HG03280 (cell line): ENCODE measurements around the gene PIERCE2.
"Not testable (repeated sequence)": the region's sequence is repeated elsewhere in the genome, so short reads cannot be mapped to it uniquely, and the experiment has no call there.

Experiments used
- ATAC-seq: cut with Tn5 transposase; IDR thresholded peaks from one replicate; pipeline ENCODE4 v1.9.1; 2021; ENCODE audit warnings: mild to moderate bottlenecking, moderate library complexity; ENCODE audit not compliant: unreplicated experiment

Gene PIERCE2

DNA sequence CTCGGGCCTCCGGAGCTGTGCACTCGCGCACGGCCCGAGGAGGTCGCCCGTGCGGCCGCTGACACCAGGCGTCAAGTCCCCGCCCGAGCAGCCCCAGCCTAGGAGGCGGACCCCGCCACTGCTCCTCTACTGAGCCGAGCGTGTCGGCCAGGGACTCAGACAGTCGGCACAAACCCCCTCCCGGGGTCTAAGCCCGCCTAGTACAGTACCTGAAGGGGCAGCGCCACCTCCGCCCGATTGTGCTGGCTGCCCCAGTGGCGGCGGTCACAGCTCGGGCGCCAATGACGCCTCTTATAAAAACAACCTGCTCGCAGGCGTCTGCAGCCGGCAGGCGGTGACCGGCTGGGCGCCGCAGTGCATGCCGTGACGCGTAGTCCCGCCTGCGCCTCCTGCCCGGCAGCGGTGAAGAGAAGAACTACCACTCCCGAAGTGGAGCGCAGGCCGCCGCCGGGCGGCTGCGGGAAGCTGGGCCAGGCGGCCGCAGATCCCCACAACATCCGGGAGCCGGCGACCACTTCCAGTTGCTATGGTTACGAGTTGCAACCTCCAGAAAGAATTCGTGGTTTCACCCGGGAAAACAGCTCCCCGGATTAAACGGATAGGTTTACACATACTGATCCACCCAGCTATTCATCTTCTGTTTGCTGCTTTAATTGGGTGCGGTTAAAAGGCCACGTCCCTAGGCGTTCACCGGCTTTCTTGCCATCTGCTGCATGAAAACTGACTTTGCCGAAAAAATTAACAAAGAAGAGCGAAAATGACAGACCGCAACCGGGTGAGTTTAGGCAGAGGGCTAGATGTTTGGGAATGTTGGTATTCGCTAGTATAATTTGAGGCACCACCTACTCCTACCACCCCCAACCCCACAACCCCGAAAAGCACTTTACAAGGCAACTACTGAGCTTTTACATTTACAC lies at the start of gene PIERCE2, which contains the start of gene CCPG1:
Gene PIERCE2, plus strand, starts transcription at position 484 of the 917 bp plus-strand sequence. Its CDS starts 274 bp downstream, at position 758.
Gene CCPG1, minus strand, starts transcription at position 348 of the 917 bp plus-strand sequence. CDS start 18,935 bp downstream, outside the sequence.
- ATAC-seq = peak; percentile 94

DNA sequence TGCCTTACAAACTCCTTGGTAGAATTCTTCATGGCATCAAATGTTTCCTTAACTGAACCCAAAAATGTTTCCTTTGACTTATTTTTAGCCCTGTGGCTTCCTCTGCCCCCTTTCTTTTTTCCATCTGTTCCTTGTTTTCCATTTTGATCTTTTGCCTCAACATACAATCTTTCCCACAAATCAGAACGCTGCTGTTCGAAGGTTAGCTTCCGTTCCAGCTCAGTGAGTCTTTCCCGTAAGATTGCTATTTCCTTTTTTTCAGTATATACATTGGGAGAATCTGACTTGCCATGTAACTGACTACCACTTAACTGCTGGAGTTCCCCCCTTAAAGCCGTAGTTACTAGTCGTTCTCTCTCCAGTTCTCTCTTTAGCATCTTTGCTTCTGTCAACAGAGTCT lies 48.0 kb upstream of the PIERCE2 start:
- no peak for ATAC-seq

GRCh38 chr15:55361048-55361447 lies 47.2 kb upstream of the PIERCE2 start:
- ATAC-seq = no peak

DNA sequence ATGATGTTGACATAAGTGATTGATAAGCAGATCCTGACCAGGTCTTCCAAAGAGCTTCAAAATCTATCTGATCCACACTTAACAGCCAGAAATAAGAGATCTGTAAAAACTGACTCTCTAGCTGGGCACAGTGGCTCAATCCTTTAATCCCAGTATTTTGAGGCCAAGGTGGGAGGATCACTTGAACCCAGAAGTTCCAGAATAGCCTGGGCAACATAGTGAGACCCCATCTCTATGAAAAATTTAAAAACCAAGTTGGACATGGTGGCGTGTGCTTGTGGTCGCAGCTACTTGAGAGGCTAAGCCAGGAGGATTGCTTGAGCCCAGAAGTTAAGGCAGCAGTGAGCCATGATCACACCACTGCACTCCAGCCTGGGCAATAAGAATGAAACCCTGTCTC lies 45.7 kb upstream of the PIERCE2 start:
- no peak for ATAC-seq

DNA sequence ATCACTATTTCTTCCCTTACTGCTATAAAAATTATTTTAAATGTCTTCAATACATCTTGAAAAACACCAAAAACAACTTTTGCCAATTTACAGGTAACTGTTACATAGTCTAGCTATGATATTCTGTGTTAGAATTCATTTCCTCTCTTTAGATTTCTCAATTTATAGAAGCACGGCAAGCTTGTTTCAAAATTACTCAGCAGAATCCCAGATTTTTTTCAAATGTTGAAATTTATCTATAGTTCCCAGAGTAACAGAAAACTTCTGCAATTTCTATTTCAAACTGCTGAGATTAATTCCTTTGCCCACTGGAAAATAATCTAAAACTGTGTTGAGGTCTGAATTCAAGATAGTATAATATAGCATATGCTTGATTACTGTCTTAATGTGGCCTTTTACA lies 41.3 kb upstream of the PIERCE2 start:
- ATAC-seq = no peak

DNA sequence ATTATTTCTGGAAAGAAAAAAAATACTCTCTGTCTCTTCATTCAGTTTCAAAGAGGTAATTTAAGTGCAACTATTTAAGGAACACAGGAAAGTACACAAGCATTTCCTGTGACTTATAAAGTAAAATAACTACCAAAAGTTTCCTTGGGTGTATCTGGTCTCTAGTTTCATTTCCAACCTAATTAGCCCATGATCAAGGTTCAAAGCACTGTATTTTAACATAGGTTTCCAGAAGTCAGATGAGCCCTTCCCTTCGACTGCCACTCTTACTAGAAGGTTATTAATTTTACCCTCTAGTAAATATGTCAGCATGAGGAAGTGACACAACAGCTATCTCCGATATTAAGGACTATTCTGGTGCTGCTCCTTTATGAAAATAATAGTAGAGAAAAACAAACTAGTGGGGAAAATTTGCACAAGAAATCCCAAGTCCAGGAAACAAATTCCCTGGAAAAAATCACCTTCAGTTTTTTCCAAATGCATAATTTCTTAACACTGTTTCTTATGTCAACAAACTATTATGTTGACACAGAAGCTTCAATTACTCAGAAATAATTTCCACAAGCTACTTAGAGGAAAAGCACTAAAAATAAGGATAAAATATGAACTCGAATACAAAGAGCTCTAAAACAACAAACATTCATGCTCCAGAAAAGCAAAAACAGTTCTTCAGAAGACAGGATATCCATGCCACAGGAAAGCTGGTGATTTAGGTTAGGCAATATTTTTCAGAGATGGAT lies 35.4 kb upstream of the PIERCE2 start:
- ATAC-seq = no peak

DNA sequence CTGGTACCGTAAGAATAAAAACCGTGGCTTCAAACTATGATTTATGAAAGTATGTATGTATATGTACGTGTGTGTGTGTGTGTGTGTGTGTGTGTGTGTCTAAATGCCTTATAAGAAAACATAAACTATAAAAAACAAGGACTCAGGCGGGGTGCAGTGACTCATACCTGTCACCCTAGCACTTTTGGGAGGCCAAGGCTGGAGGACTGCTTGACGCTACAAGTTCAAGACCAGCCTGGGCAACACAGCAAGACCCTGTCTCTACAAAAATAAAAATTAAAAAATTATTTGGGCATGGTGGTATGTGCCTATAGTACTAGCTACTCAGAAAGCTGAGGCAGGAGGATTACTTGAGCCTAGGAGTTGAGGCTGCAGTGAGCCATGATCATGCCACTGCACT lies 29.2 kb upstream of the PIERCE2 start:
- ATAC-seq = no peak

DNA sequence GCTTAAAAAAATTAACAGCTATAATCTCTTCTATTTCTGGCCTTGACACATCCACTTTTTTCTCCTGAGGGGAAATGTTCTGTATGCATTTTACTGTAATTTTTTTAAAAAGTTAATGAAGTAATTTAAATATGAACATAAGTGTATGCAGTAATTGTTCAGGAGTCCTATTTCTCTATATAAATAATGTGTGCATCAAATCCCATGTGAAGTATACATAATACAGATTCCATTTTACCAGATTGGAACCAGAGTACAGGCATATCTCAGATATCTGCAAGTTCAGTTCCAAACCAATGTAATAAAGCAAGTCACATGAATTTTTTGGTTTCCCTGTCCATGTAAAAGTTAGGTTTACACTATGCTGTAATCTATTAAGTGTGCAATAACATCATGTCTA lies 26.7 kb upstream of the PIERCE2 start:
- ATAC-seq = no peak

DNA sequence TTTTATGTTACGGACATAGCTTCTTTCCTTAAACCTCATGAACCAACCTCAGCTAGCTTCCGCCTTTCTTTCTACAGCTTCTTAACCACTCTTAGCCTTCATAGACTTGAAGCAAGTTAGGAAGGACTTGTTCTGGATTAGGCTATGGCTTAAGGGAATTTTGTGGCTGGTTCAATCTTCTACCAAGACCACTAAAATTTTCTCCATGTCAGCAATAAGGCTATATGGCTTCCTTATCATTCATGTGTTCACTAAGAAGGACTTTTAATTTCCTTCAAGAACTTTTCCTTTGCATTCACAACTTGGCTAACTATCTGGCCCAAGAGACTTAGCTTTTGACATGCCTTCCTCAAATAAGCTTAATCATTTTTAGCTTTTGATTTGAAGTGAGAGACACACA lies 24.6 kb upstream of the PIERCE2 start:
- ATAC-seq = no peak

DNA sequence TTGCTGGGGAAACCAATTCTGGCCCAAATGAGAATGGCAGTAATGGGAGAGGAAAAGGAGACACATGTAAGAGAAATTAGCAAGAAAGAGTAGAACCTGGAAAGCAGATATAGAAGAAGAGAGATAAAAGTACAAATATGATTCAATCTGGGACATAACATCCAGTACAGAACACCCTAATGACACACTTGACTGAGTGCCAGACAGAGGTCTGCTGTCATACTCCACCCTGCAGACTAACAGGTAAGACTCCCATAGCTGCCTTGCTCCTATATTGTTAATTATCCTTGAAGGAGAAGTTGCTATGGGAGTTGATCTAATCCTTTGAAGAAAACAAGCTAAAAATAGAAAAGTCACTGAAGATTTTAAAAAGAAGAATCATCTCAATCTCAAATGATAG lies 21.3 kb upstream of the PIERCE2 start:
- ATAC-seq = no peak

- ATAC-seq = no peak
Measured at GRCh38 chr15:55389264-55389607, 19.1 kb upstream of the PIERCE2 start.

- no peak for ATAC-seq
Measured at GRCh38 chr15:55394694-55395093, 13.6 kb upstream of the PIERCE2 start.

DNA sequence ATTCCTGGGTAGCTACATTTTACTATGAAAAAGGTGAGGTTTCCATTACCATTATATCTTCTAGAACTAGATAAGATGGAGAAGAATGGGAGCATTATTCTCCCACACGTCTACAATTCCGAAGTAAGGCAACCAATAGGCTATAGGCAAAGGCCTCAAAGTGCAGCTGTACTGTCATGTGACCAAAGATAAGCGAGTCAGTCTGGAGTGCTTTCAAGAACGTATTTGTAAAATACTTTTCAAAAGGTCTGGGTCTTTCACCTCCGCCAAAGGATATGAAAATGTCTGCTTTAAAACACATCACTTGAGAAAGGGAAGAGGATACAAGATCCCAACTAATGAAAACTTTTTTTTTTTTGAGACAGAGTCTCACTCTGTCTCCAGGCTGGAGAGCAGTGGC lies 10.1 kb upstream of the PIERCE2 start:
- ATAC-seq = no peak

- not testable (repeated sequence) for ATAC-seq
Measured at GRCh38 chr15:55400050-55400449, 8.2 kb upstream of the PIERCE2 start.

- no peak for ATAC-seq
Measured at GRCh38 chr15:55401786-55402246, 6.5 kb upstream of the PIERCE2 start.

- ATAC-seq = peak; percentile 48
Measured at GRCh38 chr15:55402707-55403106, 5.6 kb upstream of the PIERCE2 start.

GRCh38 chr15:55403531-55403930 lies 4.8 kb upstream of the PIERCE2 start:
- no peak for ATAC-seq

DNA sequence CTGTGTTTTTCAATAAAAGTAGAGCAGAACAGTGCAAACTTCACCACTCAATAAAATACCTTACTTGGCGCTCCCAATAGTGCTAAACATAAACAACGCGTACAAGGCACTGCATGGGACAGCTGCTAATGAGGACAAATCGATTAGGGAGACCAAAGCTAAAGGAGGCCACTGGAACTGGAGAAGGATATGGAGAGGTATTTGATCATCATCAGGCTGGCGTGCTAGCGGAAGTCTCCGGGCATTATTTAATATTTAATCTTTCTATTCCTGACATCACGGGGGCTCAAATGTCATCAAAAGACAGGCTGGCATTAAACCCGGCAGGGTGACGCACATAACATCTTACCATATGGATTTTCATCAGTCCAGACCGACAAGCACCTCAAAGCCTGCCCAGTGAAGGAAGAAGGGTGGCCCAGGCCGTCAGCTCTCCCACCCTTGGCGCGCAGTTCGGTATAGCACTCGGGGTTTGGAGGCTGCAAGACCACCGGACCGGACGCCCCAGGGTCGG lies 740 bp upstream of the PIERCE2 start:
- ATAC-seq = no peak

- ATAC-seq = not testable (repeated sequence)
Measured at GRCh38 chr15:55408976-55409375, 681 bp downstream of the PIERCE2 start.

- ATAC-seq = not testable (repeated sequence)
Measured at GRCh38 chr15:55417678-55418077, 9.4 kb downstream of the PIERCE2 start.

DNA sequence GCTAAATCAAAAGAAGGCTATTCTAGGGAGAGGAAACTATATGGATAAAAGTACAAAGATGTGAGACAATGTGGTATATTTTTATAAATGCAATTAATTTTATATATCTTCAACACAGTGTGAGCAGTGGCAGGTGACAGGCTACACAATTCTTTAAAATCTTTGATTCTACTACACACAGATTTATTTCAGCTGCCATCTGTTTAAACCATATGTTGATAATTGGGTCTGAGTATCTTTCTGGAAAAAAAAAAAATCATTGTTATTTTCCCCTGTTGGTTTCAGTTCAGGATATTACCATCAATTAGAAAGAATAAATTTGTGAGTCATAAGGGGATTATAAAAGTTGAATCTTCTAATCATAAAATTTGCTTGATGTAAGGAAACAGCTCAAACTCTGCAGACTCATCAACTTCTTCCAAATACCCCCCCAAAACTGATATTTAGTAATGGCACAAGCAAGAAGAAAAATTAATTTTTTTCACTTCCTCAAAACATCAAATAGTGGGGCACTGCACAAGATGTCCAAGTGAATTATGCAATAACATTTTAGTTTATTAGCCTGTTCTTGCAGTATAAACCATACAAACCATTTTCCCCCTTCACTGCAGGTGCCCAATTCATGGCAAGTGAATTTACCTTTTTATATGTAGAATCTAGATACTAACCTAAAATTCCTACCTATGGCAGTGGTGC lies 12.0 kb downstream of the PIERCE2 start:
- no peak for ATAC-seq
